CD4-positive, alpha-beta T cell treated with Interleukin-1 beta for 1 hour (primary cell): Measurements from ENCODE around the gene AQP2.

Source experiments
- DNase-seq, 2 donors: peaks; one replicate each; pipeline ENCODE4 v3.0.0-alpha.2; 2020 to 2022

The AQP2 gene, protein sequence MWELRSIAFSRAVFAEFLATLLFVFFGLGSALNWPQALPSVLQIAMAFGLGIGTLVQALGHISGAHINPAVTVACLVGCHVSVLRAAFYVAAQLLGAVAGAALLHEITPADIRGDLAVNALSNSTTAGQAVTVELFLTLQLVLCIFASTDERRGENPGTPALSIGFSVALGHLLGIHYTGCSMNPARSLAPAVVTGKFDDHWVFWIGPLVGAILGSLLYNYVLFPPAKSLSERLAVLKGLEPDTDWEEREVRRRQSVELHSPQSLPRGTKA

GRCh38 chr12:49950273-49951251, at the start of gene AQP2:
TSS of gene AQP2 (plus strand) at chr12:49950737. CDS start at chr12:49950831, 94 bp downstream.
- DNase-seq: no peak

GRCh38 chr12:49901026-49901425, 49.5 kb upstream of the AQP2 start:
- DNase-seq: no peak

DNA sequence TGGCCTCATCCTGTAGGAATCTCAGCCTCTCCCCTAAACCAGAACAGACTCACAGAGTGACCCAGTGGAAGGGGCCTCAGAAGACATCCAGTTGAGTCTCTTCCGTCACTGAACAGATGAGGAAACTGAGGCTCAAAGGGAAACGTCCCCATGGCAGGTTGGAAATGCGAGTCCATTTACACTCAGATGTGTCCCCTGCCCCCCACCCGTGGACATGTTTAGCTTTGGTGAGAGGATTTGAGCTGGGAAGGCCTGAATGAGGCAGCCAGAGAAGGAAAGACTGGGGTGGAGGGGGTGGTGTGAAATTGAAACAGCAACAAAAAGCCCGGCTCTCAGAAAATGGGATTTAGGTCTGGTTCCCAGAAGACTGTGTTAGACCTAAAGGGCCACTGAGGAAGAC, 48.6 kb upstream of the AQP2 start:
- no peak for DNase-seq

DNA sequence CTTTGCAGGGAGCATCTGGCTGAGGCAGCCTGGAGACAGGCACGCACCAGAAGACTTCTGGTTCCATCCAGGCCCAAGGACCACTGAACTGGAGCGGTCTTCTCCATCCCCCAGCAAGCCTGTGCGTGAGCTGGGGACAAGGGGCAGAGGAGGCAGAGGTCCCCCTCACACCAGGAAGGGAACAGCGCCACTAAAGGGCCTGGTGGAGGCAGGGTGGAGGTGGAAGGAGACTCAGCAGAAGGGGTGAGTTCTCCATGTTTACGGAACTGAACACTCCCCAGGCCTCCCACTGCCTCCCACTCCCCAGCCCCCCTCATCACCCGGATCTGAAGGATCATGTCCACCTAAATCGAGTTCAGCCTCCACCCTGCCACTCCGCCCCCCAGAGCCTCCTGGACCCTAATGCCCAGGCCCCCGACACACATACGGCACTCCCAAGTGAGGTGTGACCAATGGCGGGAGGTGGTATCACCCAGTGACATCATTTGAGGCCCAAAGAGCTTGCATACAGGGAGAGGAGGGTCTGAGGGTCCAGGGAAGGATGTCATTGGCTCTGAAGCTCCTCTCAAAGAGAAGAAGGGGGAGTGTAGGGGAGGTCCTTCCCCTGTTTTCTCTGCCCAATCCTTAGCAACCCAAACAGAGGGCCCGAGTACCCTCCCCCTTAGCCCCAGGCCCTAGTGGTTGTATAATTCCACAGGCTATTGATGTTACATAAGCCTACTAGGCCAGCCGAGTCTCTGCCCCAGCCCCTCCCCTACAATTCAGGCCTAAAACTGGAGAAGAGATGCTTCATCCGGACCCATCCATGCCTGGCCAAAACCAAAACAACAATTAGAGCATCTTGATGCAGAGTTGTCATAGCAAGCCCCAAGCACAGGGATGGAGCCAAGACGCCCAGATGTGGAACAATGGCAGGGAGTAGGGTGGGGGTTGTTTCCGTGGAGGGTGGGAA, 47.9 kb upstream of the AQP2 start:
- no peak for DNase-seq

GRCh38 chr12:49903351-49903699, 47.2 kb upstream of the AQP2 start:
- no peak for DNase-seq

- peak; percentile 37 to 44 for DNase-seq
These were observed 46.7 kb upstream of the AQP2 start, which contains the start of gene FAIM2 for GRCh38 chr12:49903700-49904423. TSS of gene FAIM2 (minus strand) at chr12:49903900. CDS start at chr12:49903792, 108 bp downstream.

- DNase-seq: no peak
These were observed 45.9 kb upstream of the AQP2 start for GRCh38 chr12:49904601-49905000.

GRCh38 chr12:49905718-49906314, 44.7 kb upstream of the AQP2 start:
- no peak for DNase-seq

GRCh38 chr12:49907352-49907751, 43.2 kb upstream of the AQP2 start:
- DNase-seq: no peak

- no peak for DNase-seq
These were observed 41.2 kb upstream of the AQP2 start for GRCh38 chr12:49909356-49909755.

DNA sequence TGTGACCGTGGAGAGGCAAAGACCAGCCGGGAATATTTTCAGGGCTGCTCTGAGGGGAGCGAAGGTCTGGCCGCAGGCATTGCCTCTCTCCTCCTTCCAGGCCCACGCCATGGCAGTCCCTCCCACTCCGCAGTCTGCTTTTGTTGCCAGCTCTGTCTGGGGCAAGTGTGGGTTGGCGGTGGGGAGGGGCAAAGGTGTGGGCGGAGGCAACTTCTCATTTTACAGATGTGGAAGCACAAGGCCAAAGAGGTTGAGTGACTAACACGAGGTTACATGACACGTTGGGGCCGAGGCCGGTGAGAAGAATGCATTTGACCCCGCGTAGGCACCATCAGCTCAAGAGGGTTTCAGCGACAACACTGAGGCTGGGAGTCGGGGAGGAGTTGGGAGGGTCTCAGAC, 40.7 kb upstream of the AQP2 start:
- no peak for DNase-seq

- DNase-seq: no peak
These were observed 40.0 kb upstream of the AQP2 start for GRCh38 chr12:49910331-49911212.

DNA sequence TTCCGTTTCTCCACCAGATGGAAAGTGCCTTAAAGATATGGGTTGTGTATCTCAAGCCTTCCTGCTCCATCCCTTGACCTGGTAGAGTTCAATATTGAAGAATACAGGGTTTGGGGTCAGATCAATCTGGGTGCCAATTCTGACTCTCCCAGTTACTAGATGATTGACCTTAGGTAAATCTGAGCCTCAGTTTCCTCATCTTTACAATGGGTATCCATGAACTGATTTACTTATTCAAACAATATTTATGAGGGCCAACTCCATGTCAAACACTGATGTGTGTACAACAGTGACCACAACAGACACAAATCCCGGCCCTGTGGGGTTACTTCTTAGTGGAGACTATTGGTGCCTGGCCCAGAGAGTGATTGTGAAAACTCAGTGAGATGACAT, 39.3 kb upstream of the AQP2 start:
- DNase-seq: no peak

DNA sequence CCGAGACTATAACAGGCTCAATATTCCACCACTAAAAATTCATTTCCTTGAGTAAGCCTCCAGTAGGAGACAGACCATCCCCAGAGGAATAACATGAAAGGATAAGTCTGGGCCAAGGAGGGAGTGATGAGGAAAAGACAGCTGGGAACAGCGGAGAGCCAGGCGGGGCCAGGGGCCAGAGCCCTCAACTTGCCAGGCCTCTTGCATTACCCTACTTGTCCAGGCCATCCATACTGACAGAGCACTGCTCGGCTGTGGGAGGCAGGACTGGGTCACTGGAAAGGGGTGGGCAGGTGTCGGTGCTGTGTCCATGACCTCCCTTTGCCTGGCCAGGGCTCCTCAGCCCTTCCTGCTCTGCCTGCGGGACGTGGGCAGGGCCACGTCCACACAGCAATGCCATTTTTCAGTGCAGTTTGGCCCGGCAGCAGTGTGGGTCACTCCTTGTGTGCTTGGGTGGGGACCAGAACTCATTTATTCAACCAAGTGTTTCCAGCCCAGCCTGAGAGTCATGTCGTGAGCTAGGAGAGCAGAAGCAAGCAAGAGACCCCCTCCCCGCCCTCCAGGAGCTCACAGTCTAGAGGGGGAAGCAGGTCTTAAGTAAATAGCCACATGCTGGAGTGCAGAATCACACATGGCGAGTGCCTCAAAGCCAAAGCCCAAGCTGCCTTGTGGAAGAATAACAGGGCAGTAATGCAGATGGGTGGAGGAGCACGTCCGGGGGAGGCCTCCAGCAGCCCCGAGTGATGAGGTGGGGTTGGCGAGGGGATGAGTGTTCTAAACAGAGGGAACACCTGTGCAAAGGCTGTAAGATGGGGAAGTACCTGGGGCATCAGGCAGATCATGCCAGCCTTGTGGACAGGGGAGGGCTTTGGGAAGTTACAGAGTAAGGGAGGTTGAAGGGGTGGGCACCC, 37.9 kb upstream of the AQP2 start:
- no peak for DNase-seq

DNA sequence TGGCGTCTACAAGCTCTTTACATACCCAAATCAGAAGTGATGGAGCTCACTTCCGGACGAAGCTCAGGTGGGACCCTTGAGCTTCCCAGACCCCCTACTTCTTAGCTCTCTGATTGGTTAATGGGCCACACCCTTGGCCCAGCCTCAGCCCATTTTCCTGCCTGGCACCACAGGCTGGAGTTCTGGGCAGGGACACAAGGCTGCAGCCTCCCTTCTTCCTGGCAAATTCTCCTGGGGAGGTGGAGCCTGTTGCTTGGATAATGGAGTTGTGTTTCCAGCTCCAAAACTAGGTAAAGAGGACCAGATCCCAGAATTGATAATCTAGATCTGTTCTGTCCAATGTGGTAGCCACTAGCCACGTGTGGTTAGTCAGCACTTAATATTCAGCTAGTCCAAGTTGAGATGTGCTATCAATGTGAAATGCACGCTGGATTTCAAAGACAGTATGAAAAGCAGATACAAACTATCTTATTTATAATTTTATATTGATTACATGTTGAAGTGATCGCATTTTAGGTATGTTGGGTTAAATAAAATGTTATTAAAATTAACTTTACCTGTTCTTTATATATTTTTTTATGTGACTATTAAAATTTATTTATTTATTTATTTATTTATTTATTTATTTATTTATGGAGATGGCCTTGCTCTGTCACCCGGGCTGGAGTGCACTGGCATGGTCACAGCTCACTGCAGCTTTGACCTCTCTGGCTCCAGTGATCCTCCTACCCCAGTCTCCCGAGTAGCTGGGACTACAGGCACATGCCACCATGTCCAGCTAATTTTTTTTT, 34.2 kb upstream of the AQP2 start:
- no peak for DNase-seq

- DNase-seq: no peak
These were observed 33.3 kb upstream of the AQP2 start for GRCh38 chr12:49917166-49917787.

DNA sequence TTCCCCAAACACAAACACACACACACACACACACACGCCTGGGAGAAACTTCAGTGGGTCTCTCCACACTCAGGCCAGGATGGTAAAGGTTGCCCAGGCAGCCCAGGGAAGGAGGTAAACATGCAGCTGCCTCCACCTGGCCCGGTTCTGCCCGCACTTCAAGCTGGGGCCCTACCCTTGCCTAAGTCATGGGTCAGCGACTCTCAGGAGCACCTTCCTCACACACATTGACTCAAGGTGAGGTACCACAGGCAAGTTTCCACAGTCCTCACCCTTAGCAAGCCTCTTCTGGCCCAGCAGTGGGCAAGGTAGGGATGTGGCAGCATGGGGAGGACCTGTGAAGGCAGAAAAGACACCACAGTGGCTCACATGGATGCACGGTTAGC, 32.8 kb upstream of the AQP2 start:
- DNase-seq: no peak

DNA sequence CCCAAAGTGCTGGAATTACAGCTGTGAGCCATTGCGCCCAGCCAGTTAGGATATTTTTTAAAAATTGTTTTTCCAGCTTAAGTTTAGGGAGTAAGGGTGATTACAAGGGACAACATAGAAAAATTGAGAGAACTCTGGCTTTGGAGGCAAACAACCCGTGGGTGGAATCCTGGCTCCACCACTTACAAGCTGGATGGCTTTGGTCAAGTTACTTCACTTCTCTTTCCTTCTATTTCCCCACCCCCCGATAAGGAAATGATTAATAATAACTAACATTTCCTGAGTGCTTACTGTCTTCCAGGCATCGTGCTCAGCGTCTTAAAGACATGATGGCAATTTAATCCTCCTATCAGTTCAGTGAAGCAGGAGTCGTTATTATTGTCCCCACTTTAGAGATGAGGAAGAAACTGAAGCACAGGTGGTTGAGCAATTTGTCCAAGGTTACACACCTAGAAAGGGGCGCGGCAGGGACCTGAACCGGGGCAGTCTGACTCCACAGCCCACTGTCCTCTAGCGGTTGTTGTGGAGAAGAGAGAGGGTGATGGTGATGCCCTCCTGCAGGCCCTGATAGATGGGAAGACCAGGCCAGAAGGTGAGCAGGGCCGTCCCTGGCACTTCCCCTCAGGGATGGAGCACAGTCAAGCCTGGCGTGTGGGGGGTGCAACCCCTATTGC, 30.2 kb upstream of the AQP2 start:
- DNase-seq: no peak
